ACC112 (cell line): ENCODE data around the gene SIRPB1.
"Not testable (repeated sequence)": the region's sequence is repeated elsewhere in the genome, so short reads cannot be mapped to it uniquely, and the experiment has no call there.

Source experiments
- H2AFZ ChIP-seq: fragments of 200-600 bp; sonication (generic); one replicate; pipeline ENCODE4 v1.6.0; 2017; ENCODE audit warnings: antibody characterized with exemption, low read length; ENCODE audit not compliant: unreplicated experiment
- H3K27ac ChIP-seq: fragments of 200-600 bp; sonication (generic); 2 replicates; pipeline ENCODE4 v1.5.1; 2014; ENCODE audit warnings: low read depth, mild to moderate bottlenecking, antibody characterized with exemption, low read length, moderate library complexity
- H3K27me3 ChIP-seq: fragments of 200-600 bp; sonication (generic); 2 replicates; pipeline ENCODE4 v1.6.1; 2014; ENCODE audit warnings: mild to moderate bottlenecking, antibody characterized with exemption, low read length, moderate library complexity, mixed read lengths; ENCODE audit not compliant: insufficient read depth
- H3K36me3 ChIP-seq: fragments of 200-600 bp; sonication (generic); 2 replicates; pipeline ENCODE4 v1.6.1; 2016; ENCODE audit warnings: mild to moderate bottlenecking, antibody characterized with exemption, low read length, moderate library complexity, mixed read lengths; ENCODE audit not compliant: insufficient read depth
- H3K4me1 ChIP-seq: fragments of 200-600 bp; sonication (generic); one replicate; pipeline ENCODE4 v1.6.1; 2016; ENCODE audit warnings: low read length, mixed read lengths; ENCODE audit not compliant: insufficient read depth, unreplicated experiment, control insufficient read depth
- H3K4me3 ChIP-seq: fragments of 200-600 bp; sonication (generic); 2 replicates; pipeline ENCODE4 v1.5.1; 2014; ENCODE audit warnings: mild to moderate bottlenecking, low read depth, low read length
- H3K79me2 ChIP-seq: fragments of 200-600 bp; sonication (generic); one replicate; pipeline ENCODE4 v1.6.0; 2016; ENCODE audit warnings: low read length; ENCODE audit not compliant: control insufficient read depth, unreplicated experiment, insufficient read depth

Gene SIRPB1

GRCh38 chr20:1625083-1625690 lies 5.4 kb upstream of the SIRPB1 start:
- H3K4me3 ChIP-seq, result no peak overlapping the region
- no peaks in the 10 kb centered on the region for H3K79me2 ChIP-seq
- no peak overlapping the region for H2AFZ ChIP-seq
- no peaks in the 10 kb centered on the region for H3K36me3 ChIP-seq
- peaks cover 6% of the 10 kb centered on the region for H3K4me1 ChIP-seq
- H3K27ac ChIP-seq, result no peak overlapping the region
- peaks cover 25% of the 10 kb centered on the region for H3K27me3 ChIP-seq

GRCh38 chr20:1623501-1624205 lies 3.8 kb upstream of the SIRPB1 start:
- Histone ChIP-seq H3K36me3 (no peaks in the 10 kb centered on the region), H3K4me1 (peaks cover 6% of the 10 kb centered on the region), H3K4me3 (no peak overlapping the region), H3K27me3 (peaks cover 18% of the 10 kb centered on the region), H2AFZ (no peak overlapping the region), H3K27ac (no peak overlapping the region), H3K79me2 (no peaks in the 10 kb centered on the region)

- H3K4me1 ChIP-seq, result peaks cover 6% of the 10 kb centered on the region
- H3K36me3 ChIP-seq, result no peaks in the 10 kb centered on the region
- no peak overlapping the region for H2AFZ ChIP-seq
- no peak overlapping the region for H3K4me3 ChIP-seq
- no peaks in the 10 kb centered on the region for H3K79me2 ChIP-seq
- H3K27ac ChIP-seq, result no peak overlapping the region
- peaks cover 8% of the 10 kb centered on the region; the same call in 1 of the 2 replicates for H3K27me3 ChIP-seq
These were observed 2.6 kb upstream of the SIRPB1 start for GRCh38 chr20:1622450-1622849.

GRCh38 chr20:1621316-1621715 lies 1.5 kb upstream of the SIRPB1 start:
- H3K27me3 ChIP-seq, result peaks cover 3% of the 10 kb centered on the region; the same call in 1 of the 2 replicates
- no peak overlapping the region for H3K27ac ChIP-seq
- peaks cover 10% of the 10 kb centered on the region for H3K4me1 ChIP-seq
- no peak overlapping the region for H3K4me3 ChIP-seq
- H2AFZ ChIP-seq, result no peak overlapping the region
- H3K79me2 ChIP-seq, result no peaks in the 10 kb centered on the region
- no peaks in the 10 kb centered on the region for H3K36me3 ChIP-seq

GRCh38 chr20:1618954-1619540 lies 762 bp downstream of the SIRPB1 start:
- H3K4me3 ChIP-seq, result no peak overlapping the region
- H3K36me3 ChIP-seq, result no peaks in the 10 kb centered on the region
- no peak overlapping the region for H3K27ac ChIP-seq
- H3K79me2 ChIP-seq, result no peaks in the 10 kb centered on the region
- peaks cover 4% of the 10 kb centered on the region for H3K4me1 ChIP-seq
- H3K27me3 ChIP-seq, result no peaks in the 10 kb centered on the region
- no peak overlapping the region for H2AFZ ChIP-seq

- Histone ChIP-seq H2AFZ (no peak overlapping the region), H3K27me3 (0 out of 2 replicates have a peak, but pooled peaks cover 3% of the 10 kb centered on the region), H3K4me1 (peaks cover 4% of the 10 kb centered on the region), H3K27ac (no peak overlapping the region), H3K79me2 (no peaks in the 10 kb centered on the region), H3K36me3 (no peaks in the 10 kb centered on the region), H3K4me3 (no peak overlapping the region)
These were observed 1.3 kb downstream of the SIRPB1 start for GRCh38 chr20:1618479-1618878.

GRCh38 chr20:1616858-1617434 lies 2.9 kb downstream of the SIRPB1 start:
- Histone ChIP-seq H3K27me3 (0 out of 2 replicates have a peak, but pooled peaks cover 3% of the 10 kb centered on the region), H3K4me3 (no peak overlapping the region), H3K79me2 (no peaks in the 10 kb centered on the region), H3K4me1 (peaks cover 4% of the 10 kb centered on the region), H3K27ac (no peak overlapping the region), H3K36me3 (no peaks in the 10 kb centered on the region), H2AFZ (no peak overlapping the region)

- not testable (repeated sequence) for H3K36me3 ChIP-seq, H3K4me3 ChIP-seq, H3K27ac ChIP-seq, H2AFZ ChIP-seq, H3K4me1 ChIP-seq, H3K79me2 ChIP-seq, H3K27me3 ChIP-seq
These were observed 9.4 kb downstream of the SIRPB1 start for GRCh38 chr20:1610404-1610803.

- not testable (repeated sequence) for H3K4me1 ChIP-seq, H2AFZ ChIP-seq, H3K4me3 ChIP-seq, H3K27me3 ChIP-seq, H3K27ac ChIP-seq, H3K79me2 ChIP-seq, H3K36me3 ChIP-seq
These were observed 11.0 kb downstream of the SIRPB1 start for GRCh38 chr20:1608678-1609347.

GRCh38 chr20:1600736-1601135 lies 19.1 kb downstream of the SIRPB1 start:
- Histone ChIP-seq H3K36me3 (no peaks in the 10 kb centered on the region), H3K4me3 (no peak overlapping the region)

More at GRCh38 chr20:1600736-1601135, 19.1 kb downstream of the SIRPB1 start:
- H3K79me2 ChIP-seq, result no peaks in the 10 kb centered on the region
- H3K27ac ChIP-seq, result no peak overlapping the region
- H3K4me1 ChIP-seq, result no peaks in the 10 kb centered on the region
- H3K27me3 ChIP-seq, result no peaks in the 10 kb centered on the region
- H2AFZ ChIP-seq, result no peak overlapping the region
